HEK293 (cell line): ENCODE data around the gene APBA1.
"Not testable (repeated sequence)": the region's sequence is repeated elsewhere in the genome, so short reads cannot be mapped to it uniquely, and the experiment has no call there.

Source experiments
- CTCF ChIA-PET: fragments of 350-600 bp; formaldehyde crosslinking; extraction: SDS; loops from one replicate; lab custom pipeline; 2021; ENCODE audit warnings: antibody characterized with exemption; lab: Yijun Ruan, JAX
- POLR2A ChIA-PET: fragments of 300-600 bp; formaldehyde crosslinking; extraction: SDS; loops from one replicate; lab custom pipeline; 2020; ENCODE audit warnings: antibody characterized with exemption, inconsistent platforms; lab: Yijun Ruan, JAX
- H3K27ac ChIP-seq: fragments of 200-500 bp; sonication (Bioruptor generic); 2 replicates; pipeline ENCODE4 v1.5.1; 2014; ENCODE audit warnings: low read depth, low read length, control low read depth, inconsistent platforms; ENCODE audit errors: extremely low read depth
- H3K36me3 ChIP-seq, 2 experiments: fragments of 200-500 bp in 1 of 2; sonication (Bioruptor generic) in 1 of 2; 1 replicate in 1 of 2; 2 replicates in 1 of 2; pipeline ENCODE4 v1.5.1; 2014 to 2017; ENCODE audit warnings: inconsistent platforms in 2 of 2, low read length in 2 of 2; ENCODE audit not compliant: control insufficient read depth in 2 of 2, insufficient read depth in 1 of 2
- H3K4me1 ChIP-seq: fragments of 200-500 bp; sonication (Bioruptor generic); 2 replicates; pipeline ENCODE4 v1.5.1; 2014; ENCODE audit warnings: mild to moderate bottlenecking, low read length, inconsistent platforms; ENCODE audit not compliant: control insufficient read depth, insufficient read depth
- H3K4me3 ChIP-seq: 2 replicates; pipeline ENCODE4 v1.5.1; 2011; ENCODE audit warnings: low read depth, mild to moderate bottlenecking, control low read depth, low read length, moderate library complexity
- H3K9me3 ChIP-seq: fragments of 200-500 bp; sonication (Bioruptor generic); 2 replicates; pipeline ENCODE4 v1.5.1; 2014; ENCODE audit warnings: low read depth, low read length, inconsistent platforms; ENCODE audit not compliant: control insufficient read depth, insufficient read depth
- ATF2 ChIP-seq: fragments of 450-650 bp; formaldehyde crosslinking; IDR thresholded peaks from 2 replicates; pipeline ENCODE4 v1.5.1; 2016; ENCODE audit warnings: missing biosample characterization, missing genetic modification characterization, low read depth
- CTCF ChIP-seq: fragments of 450-650 bp; formaldehyde crosslinking; IDR thresholded peaks from 2 replicates; pipeline ENCODE4 v1.5.1; 2016; ENCODE audit warnings: missing biosample characterization, missing genetic modification characterization
- OSR2 ChIP-seq: fragments of 450-650 bp; formaldehyde crosslinking; IDR thresholded peaks from 2 replicates; pipeline ENCODE4 v1.5.1; 2016; ENCODE audit warnings: missing biosample characterization, missing genetic modification characterization
- PRDM1 ChIP-seq: fragments of 450-650 bp; formaldehyde crosslinking; IDR thresholded peaks from 2 replicates; pipeline ENCODE4; 2016; ENCODE audit warnings: missing biosample characterization, missing genetic modification characterization
- TSHZ1 ChIP-seq: fragments of 450-650 bp; formaldehyde crosslinking; IDR thresholded peaks from 2 replicates; pipeline ENCODE4 v1.5.1; 2016; ENCODE audit warnings: missing biosample characterization, missing genetic modification characterization, borderline replicate concordance
- YY2 ChIP-seq: fragments of 450-650 bp; formaldehyde crosslinking; IDR thresholded peaks from 2 replicates; pipeline ENCODE4 v1.5.1; 2016; ENCODE audit warnings: missing biosample characterization, missing genetic modification characterization
- ZBTB7A ChIP-seq: fragments of 450-650 bp; formaldehyde crosslinking; IDR thresholded peaks from 2 replicates; pipeline ENCODE4 v1.5.1; 2016; ENCODE audit warnings: low read depth, missing biosample characterization, missing genetic modification characterization
- ZFP69B ChIP-seq: fragments of 450-650 bp; formaldehyde crosslinking; IDR thresholded peaks from 2 replicates; pipeline ENCODE4 v1.5.1; 2016; ENCODE audit warnings: missing biosample characterization, missing genetic modification characterization
- ZNF112 ChIP-seq: fragments of 450-650 bp; formaldehyde crosslinking; IDR thresholded peaks from 2 replicates; pipeline ENCODE4 v1.5.0; 2017; ENCODE audit warnings: missing biosample characterization, missing genetic modification characterization
- ZNF114 ChIP-seq: fragments of 450-650 bp; formaldehyde crosslinking; IDR thresholded peaks from 2 replicates; pipeline ENCODE4 v1.5.0; 2017; ENCODE audit warnings: missing biosample characterization, missing genetic modification characterization
- ZNF169 ChIP-seq: fragments of 450-650 bp; formaldehyde crosslinking; IDR thresholded peaks from 2 replicates; pipeline ENCODE4 v1.5.1; 2016; ENCODE audit warnings: missing biosample characterization, missing genetic modification characterization
- ZNF202 ChIP-seq: fragments of 450-650 bp; formaldehyde crosslinking; IDR thresholded peaks from 2 replicates; pipeline ENCODE4 v1.5.1; 2016; ENCODE audit warnings: missing biosample characterization, missing genetic modification characterization, borderline replicate concordance
- ZNF223 ChIP-seq: fragments of 450-650 bp; formaldehyde crosslinking; IDR thresholded peaks from 2 replicates; pipeline ENCODE4 v1.5.1; 2016; ENCODE audit warnings: missing biosample characterization, missing genetic modification characterization
- ZNF324 ChIP-seq: fragments of 450-650 bp; formaldehyde crosslinking; IDR thresholded peaks from 2 replicates; pipeline ENCODE4 v1.5.1; 2016; ENCODE audit warnings: missing biosample characterization, missing genetic modification characterization
- ZNF473 ChIP-seq: fragments of 450-650 bp; formaldehyde crosslinking; IDR thresholded peaks from 2 replicates; pipeline ENCODE4 v1.5.1; 2017; ENCODE audit warnings: missing biosample characterization, missing genetic modification characterization
- ZNF623 ChIP-seq: fragments of 450-650 bp; formaldehyde crosslinking; IDR thresholded peaks from 2 replicates; pipeline ENCODE4 v1.5.1; 2016; ENCODE audit warnings: missing biosample characterization, missing genetic modification characterization
- ZNF670 ChIP-seq: fragments of 450-650 bp; formaldehyde crosslinking; IDR thresholded peaks from 2 replicates; pipeline ENCODE4 v1.5.1; 2016; ENCODE audit warnings: missing biosample characterization, missing genetic modification characterization, low read depth
- ZNF707 ChIP-seq: fragments of 450-650 bp; formaldehyde crosslinking; IDR thresholded peaks from 2 replicates; pipeline ENCODE4 v1.5.1; 2016; ENCODE audit warnings: missing biosample characterization, missing genetic modification characterization
- ZNF768 ChIP-seq: fragments of 450-650 bp; formaldehyde crosslinking; IDR thresholded peaks from 2 replicates; pipeline ENCODE4 v1.5.1; 2018; ENCODE audit warnings: missing biosample characterization, mild to moderate bottlenecking, missing genetic modification characterization
- TF ChIP-seq, protein P1 (sequence below): fragments of 450-650 bp; formaldehyde crosslinking; IDR thresholded peaks from 2 replicates; pipeline ENCODE4 v1.5.0; 2017; ENCODE audit warnings: missing biosample characterization, missing genetic modification characterization, borderline replicate concordance
- TF ChIP-seq, protein P2 (sequence below): fragments of 450-650 bp; formaldehyde crosslinking; IDR thresholded peaks from 2 replicates; pipeline ENCODE4 v1.5.1; 2017; ENCODE audit warnings: missing biosample characterization, missing genetic modification characterization

Gene APBA1

GRCh38 chr9:69411246-69411645 is 260.9 kb downstream of the APBA1 start:
- Histone ChIP-seq H3K36me3 (no peaks in the 10 kb centered on the region), H3K4me1 (no peaks in the 10 kb centered on the region), H3K9me3 (no peaks in the 10 kb centered on the region), H3K4me3 (no peak overlapping the region), H3K27ac (no peak overlapping the region)
- ChIA-PET CTCF (interaction anchor here (0.5 to 0.9 kb wide), 2 partner anchors 10 to 1949 kb away, joined by 3 read pairs; no protein-coding TSS in a partner anchor), POLR2A (no interaction called here)
- no peak for TF ChIP-seq TSHZ1 (tag by site-specific recombination)
- peak; percentile 74 for TF ChIP-seq ZNF623 (tag by site-specific recombination)
- no peak for TF ChIP-seq ZNF112 (tag by site-specific recombination)
- TF ChIP-seq ZNF707 (tag by site-specific recombination) = no peak
- no peak for TF ChIP-seq ZFP69B (tag by site-specific recombination)

- H3K9me3 ChIP-seq, CTCF ChIA-PET, POLR2A ChIA-PET, H3K27ac ChIP-seq, H3K4me1 ChIP-seq, H3K4me3 ChIP-seq, H3K36me3 ChIP-seq: not testable (repeated sequence)
These were observed 262.2 kb downstream of the APBA1 start for GRCh38 chr9:69409936-69410335.

DNA sequence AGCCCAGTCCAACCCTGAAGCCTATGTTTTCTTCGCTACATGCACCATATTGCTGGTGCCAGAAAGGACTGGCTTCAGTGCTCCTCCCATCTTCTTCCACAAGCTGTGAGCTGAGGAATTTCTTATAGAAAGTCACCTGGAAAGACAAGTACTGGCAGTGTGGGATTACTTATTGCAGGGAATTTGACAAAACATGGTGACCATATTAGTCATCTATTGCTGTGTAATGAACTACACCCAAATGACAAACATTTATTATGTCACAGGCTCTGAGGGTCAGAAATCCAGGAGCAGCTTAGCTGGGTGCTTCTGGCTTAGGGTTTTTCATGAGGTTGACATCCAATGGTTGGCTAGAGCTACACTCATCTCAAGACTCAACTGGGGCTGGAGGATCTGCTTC is 271.7 kb downstream of the APBA1 start:
- ChIA-PET POLR2A (no interaction called here), CTCF (interaction anchor here (0.9 kb wide), 1 partner anchor 22 kb away, joined by 3 read pairs; no protein-coding TSS in a partner anchor)
- no peak for TF ChIP-seq ATF2 (tag by site-specific recombination)
- no peak for TF ChIP-seq PRDM1 (tag by site-specific recombination)
- TF ChIP-seq ZNF623 (tag by site-specific recombination) = no peak
- TF ChIP-seq ZNF202 (tag by site-specific recombination) = no peak
- no peak for TF ChIP-seq ZNF768 (tag by site-specific recombination)
- no peak for TF ChIP-seq ZNF114
- no peak for TF ChIP-seq ZNF223
- TF ChIP-seq, protein P1, sequence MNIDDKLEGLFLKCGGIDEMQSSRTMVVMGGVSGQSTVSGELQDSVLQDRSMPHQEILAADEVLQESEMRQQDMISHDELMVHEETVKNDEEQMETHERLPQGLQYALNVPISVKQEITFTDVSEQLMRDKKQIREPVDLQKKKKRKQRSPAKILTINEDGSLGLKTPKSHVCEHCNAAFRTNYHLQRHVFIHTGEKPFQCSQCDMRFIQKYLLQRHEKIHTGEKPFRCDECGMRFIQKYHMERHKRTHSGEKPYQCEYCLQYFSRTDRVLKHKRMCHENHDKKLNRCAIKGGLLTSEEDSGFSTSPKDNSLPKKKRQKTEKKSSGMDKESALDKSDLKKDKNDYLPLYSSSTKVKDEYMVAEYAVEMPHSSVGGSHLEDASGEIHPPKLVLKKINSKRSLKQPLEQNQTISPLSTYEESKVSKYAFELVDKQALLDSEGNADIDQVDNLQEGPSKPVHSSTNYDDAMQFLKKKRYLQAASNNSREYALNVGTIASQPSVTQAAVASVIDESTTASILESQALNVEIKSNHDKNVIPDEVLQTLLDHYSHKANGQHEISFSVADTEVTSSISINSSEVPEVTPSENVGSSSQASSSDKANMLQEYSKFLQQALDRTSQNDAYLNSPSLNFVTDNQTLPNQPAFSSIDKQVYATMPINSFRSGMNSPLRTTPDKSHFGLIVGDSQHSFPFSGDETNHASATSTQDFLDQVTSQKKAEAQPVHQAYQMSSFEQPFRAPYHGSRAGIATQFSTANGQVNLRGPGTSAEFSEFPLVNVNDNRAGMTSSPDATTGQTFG (tag by site-specific recombination) = no peak
- TF ChIP-seq, protein P2, sequence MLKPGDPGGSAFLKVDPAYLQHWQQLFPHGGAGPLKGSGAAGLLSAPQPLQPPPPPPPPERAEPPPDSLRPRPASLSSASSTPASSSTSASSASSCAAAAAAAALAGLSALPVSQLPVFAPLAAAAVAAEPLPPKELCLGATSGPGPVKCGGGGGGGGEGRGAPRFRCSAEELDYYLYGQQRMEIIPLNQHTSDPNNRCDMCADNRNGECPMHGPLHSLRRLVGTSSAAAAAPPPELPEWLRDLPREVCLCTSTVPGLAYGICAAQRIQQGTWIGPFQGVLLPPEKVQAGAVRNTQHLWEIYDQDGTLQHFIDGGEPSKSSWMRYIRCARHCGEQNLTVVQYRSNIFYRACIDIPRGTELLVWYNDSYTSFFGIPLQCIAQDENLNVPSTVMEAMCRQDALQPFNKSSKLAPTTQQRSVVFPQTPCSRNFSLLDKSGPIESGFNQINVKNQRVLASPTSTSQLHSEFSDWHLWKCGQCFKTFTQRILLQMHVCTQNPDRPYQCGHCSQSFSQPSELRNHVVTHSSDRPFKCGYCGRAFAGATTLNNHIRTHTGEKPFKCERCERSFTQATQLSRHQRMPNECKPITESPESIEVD = no peak
- TF ChIP-seq OSR2 = no peak
- no peak for TF ChIP-seq YY2 (tag by site-specific recombination)
- TF ChIP-seq CTCF (tag by site-specific recombination) = no peak
- TF ChIP-seq ZNF324 (tag by site-specific recombination) = no peak
- no peak for TF ChIP-seq ZNF473 (tag by site-specific recombination)
- TF ChIP-seq ZNF169 (tag by site-specific recombination) = no peak
- no peak for TF ChIP-seq ZNF670
- TF ChIP-seq ZBTB7A (tag by site-specific recombination) = no peak

More for the DNA sequence above, 271.7 kb downstream of the APBA1 start:
- Histone ChIP-seq H3K27ac (no peak overlapping the region), H3K4me3 (no peak overlapping the region), H3K4me1 (no peaks in the 10 kb centered on the region), H3K9me3 (no peaks in the 10 kb centered on the region), H3K36me3 (no peaks in the 10 kb centered on the region)
